GM23338 (cell line): ENCODE measurements around the gene RNF152.

ENCODE experiments used
- EZH2 ChIP-seq: fragments of 200-600 bp; sonication (generic); IDR thresholded peaks from one replicate; pipeline ENCODE4 v1.8.0; 2017; ENCODE audit warnings: antibody characterized with exemption, mild to moderate bottlenecking, low read depth; ENCODE audit not compliant: unreplicated experiment
- JUNB ChIP-seq: IDR thresholded peaks from one replicate; pipeline ENCODE4 v1.6.1; 2016; ENCODE audit warnings: antibody characterized with exemption; ENCODE audit not compliant: unreplicated experiment
- POLR2AphosphoS5 ChIP-seq: IDR thresholded peaks from 2 replicates; pipeline ENCODE4 v1.6.1; 2016; ENCODE audit warnings: antibody characterized with exemption, low read depth
- TF ChIP-seq, protein P1 (sequence below), 2 experiments: fragments of 200-600 bp in 1 of 2; sonication (generic) in 1 of 2; conservative IDR thresholded peaks; 2 replicates each; pipeline versions ENCODE4 v1.5.1 to v1.6.1; 2016 to 2017; ENCODE audit warnings: antibody characterized with exemption in 2 of 2, low read depth in 2 of 2, mild to moderate bottlenecking in 2 of 2, moderate library complexity in 1 of 2
- TF ChIP-seq, protein P2 (sequence below): IDR thresholded peaks from one replicate; pipeline ENCODE4 v1.6.1; 2018; ENCODE audit warnings: antibody characterized with exemption; ENCODE audit not compliant: unreplicated experiment

DNA sequence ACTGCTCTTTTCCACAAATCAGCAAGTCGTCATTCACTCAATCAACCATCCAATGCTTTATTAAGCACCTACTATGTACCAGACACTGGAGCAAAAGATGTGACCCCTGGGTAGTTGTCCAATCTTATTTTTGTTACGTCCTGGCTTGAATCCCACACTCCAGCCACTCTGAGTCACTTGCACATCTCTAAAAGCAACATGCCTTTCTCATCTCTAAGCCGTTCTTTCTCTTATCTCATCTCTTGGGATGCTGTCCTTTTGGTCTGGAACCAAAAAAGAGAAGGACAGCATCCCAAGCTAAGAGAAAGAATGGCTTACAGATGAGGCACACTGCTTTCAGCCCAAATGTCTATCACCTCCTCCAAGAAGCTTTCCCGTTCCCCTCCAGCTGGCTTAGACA, 58.8 kb downstream of the RNF152 start:
- TF ChIP-seq, protein P1, sequence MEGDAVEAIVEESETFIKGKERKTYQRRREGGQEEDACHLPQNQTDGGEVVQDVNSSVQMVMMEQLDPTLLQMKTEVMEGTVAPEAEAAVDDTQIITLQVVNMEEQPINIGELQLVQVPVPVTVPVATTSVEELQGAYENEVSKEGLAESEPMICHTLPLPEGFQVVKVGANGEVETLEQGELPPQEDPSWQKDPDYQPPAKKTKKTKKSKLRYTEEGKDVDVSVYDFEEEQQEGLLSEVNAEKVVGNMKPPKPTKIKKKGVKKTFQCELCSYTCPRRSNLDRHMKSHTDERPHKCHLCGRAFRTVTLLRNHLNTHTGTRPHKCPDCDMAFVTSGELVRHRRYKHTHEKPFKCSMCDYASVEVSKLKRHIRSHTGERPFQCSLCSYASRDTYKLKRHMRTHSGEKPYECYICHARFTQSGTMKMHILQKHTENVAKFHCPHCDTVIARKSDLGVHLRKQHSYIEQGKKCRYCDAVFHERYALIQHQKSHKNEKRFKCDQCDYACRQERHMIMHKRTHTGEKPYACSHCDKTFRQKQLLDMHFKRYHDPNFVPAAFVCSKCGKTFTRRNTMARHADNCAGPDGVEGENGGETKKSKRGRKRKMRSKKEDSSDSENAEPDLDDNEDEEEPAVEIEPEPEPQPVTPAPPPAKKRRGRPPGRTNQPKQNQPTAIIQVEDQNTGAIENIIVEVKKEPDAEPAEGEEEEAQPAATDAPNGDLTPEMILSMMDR (conservative IDR thresholded peaks at IDR 0.05; ENCODE audit: low read depth in 2 of 2), result no peak
- TF ChIP-seq JUNB (no peak), POLR2AphosphoS5 (no peak), EZH2 (no peak)
- TF ChIP-seq, protein P2, sequence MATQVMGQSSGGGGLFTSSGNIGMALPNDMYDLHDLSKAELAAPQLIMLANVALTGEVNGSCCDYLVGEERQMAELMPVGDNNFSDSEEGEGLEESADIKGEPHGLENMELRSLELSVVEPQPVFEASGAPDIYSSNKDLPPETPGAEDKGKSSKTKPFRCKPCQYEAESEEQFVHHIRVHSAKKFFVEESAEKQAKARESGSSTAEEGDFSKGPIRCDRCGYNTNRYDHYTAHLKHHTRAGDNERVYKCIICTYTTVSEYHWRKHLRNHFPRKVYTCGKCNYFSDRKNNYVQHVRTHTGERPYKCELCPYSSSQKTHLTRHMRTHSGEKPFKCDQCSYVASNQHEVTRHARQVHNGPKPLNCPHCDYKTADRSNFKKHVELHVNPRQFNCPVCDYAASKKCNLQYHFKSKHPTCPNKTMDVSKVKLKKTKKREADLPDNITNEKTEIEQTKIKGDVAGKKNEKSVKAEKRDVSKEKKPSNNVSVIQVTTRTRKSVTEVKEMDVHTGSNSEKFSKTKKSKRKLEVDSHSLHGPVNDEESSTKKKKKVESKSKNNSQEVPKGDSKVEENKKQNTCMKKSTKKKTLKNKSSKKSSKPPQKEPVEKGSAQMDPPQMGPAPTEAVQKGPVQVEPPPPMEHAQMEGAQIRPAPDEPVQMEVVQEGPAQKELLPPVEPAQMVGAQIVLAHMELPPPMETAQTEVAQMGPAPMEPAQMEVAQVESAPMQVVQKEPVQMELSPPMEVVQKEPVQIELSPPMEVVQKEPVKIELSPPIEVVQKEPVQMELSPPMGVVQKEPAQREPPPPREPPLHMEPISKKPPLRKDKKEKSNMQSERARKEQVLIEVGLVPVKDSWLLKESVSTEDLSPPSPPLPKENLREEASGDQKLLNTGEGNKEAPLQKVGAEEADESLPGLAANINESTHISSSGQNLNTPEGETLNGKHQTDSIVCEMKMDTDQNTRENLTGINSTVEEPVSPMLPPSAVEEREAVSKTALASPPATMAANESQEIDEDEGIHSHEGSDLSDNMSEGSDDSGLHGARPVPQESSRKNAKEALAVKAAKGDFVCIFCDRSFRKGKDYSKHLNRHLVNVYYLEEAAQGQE, result no peak
